SK-N-SH treated with all-trans-retinoic acid at 6 μM for 48 hours (cell line): Measurements from ENCODE around the gene ITGAV.

Experiments
- CSDC2 ChIP-seq: fragments of 250-450 bp; sonication (Bioruptor Pico); IDR thresholded peaks from 2 replicates; pipeline ENCODE4 v1.5.0; 2020; ENCODE audit warnings: mild to moderate bottlenecking, moderate library complexity
- ESRRG ChIP-seq: fragments of 250-450 bp; sonication (Bioruptor Pico); IDR thresholded peaks from 2 replicates; pipeline ENCODE4 v1.6.1; 2021; ENCODE audit warnings: mild to moderate bottlenecking
- ISL1 ChIP-seq: fragments of 250-450 bp; sonication (Bioruptor Pico); IDR thresholded peaks from 2 replicates; pipeline ENCODE4 v2.1.2; 2022; ENCODE audit warnings: mild to moderate bottlenecking, moderate library complexity
- PPARA ChIP-seq: fragments of 250-450 bp; sonication (Bioruptor Pico); IDR thresholded peaks from 2 replicates; pipeline ENCODE4 v1.5.0; 2020; ENCODE audit warnings: mild to moderate bottlenecking, borderline replicate concordance
- RARB ChIP-seq: fragments of 250-450 bp; sonication (Bioruptor Pico); IDR thresholded peaks from 2 replicates; pipeline ENCODE4 v1.8.0; 2021; ENCODE audit warnings: mild to moderate bottlenecking, moderate library complexity
- SNAI2 ChIP-seq: fragments of 250-450 bp; sonication (Bioruptor Pico); IDR thresholded peaks from 2 replicates; pipeline ENCODE4 v1.5.0; 2020; ENCODE audit warnings: mild to moderate bottlenecking, moderate library complexity
- TOX ChIP-seq: fragments of 250-450 bp; sonication (Bioruptor Pico); IDR thresholded peaks from 2 replicates; pipeline ENCODE4 v1.8.0; 2021; ENCODE audit warnings: mild to moderate bottlenecking, moderate library complexity, borderline replicate concordance
- ZC3H10 ChIP-seq: fragments of 250-450 bp; sonication (Bioruptor Pico); IDR thresholded peaks from 2 replicates; pipeline ENCODE4 v1.5.1; 2021; ENCODE audit warnings: mild to moderate bottlenecking, moderate library complexity
- ZFP3 ChIP-seq: fragments of 250-450 bp; sonication (Bioruptor Pico); IDR thresholded peaks from 2 replicates; pipeline ENCODE4 v1.5.0; 2020; ENCODE audit warnings: mild to moderate bottlenecking, moderate library complexity
- ZFP30 ChIP-seq: fragments of 450-650 bp; formaldehyde crosslinking; IDR thresholded peaks from 2 replicates; pipeline ENCODE4 v1.5.0; 2022; ENCODE audit warnings: mild to moderate bottlenecking, moderate library complexity
- ZNF565 ChIP-seq: fragments of 450-650 bp; formaldehyde crosslinking; conservative IDR thresholded peaks from 2 replicates; pipeline ENCODE4 v1.5.0; 2020; ENCODE audit warnings: low read depth, mild to moderate bottlenecking, moderate library complexity
- TF ChIP-seq, protein P1 (sequence below): fragments of 250-450 bp; sonication (Bioruptor Pico); IDR thresholded peaks from 2 replicates; pipeline ENCODE4 v1.5.0; 2020; ENCODE audit warnings: mild to moderate bottlenecking, moderate library complexity
- TF ChIP-seq, protein P2 (sequence below): fragments of 250-450 bp; sonication (Bioruptor Pico); IDR thresholded peaks from 2 replicates; pipeline ENCODE4 v1.8.0; 2020; ENCODE audit warnings: mild to moderate bottlenecking, moderate library complexity, borderline replicate concordance
- TF ChIP-seq, protein P3 (sequence below): fragments of 250-450 bp; sonication (Bioruptor Pico); IDR thresholded peaks from 2 replicates; pipeline ENCODE4 v1.5.1; 2020; ENCODE audit warnings: low read depth, mild to moderate bottlenecking, moderate library complexity

DNA sequence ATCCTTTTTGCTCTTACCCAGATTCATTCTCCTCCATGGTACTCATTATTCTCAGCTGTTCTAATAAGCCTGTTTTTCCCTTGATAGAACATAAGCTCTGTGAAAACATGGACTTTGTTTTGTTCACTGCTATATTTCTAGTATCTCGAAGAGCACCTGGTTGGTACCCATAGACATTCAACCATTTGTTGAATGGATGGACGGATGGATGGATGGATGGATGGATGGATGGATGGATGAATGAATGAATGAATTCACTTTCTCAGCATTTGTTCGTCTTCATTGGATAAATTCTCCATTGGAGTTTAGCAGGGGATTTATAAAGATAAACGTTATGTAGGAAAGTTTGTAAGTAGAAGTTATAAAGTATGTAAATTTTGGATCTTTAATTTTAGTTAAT lies 106.9 kb downstream of the ITGAV start:
- no peak for TF ChIP-seq ISL1 (CRISPR knock-in tag)
- no peak for TF ChIP-seq ZFP30 (CRISPR knock-in tag)
- no peak for TF ChIP-seq ZNF565 (CRISPR knock-in tag)
- TF ChIP-seq ZFP3, result no peak
- TF ChIP-seq, protein P1, sequence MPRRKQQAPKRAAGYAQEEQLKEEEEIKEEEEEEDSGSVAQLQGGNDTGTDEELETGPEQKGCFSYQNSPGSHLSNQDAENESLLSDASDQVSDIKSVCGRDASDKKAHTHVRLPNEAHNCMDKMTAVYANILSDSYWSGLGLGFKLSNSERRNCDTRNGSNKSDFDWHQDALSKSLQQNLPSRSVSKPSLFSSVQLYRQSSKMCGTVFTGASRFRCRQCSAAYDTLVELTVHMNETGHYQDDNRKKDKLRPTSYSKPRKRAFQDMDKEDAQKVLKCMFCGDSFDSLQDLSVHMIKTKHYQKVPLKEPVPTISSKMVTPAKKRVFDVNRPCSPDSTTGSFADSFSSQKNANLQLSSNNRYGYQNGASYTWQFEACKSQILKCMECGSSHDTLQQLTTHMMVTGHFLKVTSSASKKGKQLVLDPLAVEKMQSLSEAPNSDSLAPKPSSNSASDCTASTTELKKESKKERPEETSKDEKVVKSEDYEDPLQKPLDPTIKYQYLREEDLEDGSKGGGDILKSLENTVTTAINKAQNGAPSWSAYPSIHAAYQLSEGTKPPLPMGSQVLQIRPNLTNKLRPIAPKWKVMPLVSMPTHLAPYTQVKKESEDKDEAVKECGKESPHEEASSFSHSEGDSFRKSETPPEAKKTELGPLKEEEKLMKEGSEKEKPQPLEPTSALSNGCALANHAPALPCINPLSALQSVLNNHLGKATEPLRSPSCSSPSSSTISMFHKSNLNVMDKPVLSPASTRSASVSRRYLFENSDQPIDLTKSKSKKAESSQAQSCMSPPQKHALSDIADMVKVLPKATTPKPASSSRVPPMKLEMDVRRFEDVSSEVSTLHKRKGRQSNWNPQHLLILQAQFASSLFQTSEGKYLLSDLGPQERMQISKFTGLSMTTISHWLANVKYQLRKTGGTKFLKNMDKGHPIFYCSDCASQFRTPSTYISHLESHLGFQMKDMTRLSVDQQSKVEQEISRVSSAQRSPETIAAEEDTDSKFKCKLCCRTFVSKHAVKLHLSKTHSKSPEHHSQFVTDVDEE (CRISPR knock-in tag), result no peak
- no peak for TF ChIP-seq RARB (CRISPR knock-in tag)
- TF ChIP-seq CSDC2 (CRISPR knock-in tag), result no peak
- TF ChIP-seq PPARA (CRISPR knock-in tag), result no peak
- no peak for TF ChIP-seq ESRRG (CRISPR knock-in tag)
- TF ChIP-seq, protein P2, sequence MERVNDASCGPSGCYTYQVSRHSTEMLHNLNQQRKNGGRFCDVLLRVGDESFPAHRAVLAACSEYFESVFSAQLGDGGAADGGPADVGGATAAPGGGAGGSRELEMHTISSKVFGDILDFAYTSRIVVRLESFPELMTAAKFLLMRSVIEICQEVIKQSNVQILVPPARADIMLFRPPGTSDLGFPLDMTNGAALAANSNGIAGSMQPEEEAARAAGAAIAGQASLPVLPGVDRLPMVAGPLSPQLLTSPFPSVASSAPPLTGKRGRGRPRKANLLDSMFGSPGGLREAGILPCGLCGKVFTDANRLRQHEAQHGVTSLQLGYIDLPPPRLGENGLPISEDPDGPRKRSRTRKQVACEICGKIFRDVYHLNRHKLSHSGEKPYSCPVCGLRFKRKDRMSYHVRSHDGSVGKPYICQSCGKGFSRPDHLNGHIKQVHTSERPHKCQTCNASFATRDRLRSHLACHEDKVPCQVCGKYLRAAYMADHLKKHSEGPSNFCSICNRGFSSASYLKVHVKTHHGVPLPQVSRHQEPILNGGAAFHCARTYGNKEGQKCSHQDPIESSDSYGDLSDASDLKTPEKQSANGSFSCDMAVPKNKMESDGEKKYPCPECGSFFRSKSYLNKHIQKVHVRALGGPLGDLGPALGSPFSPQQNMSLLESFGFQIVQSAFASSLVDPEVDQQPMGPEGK (CRISPR knock-in tag), result no peak
- no peak for TF ChIP-seq ZC3H10
- TF ChIP-seq, protein P3, sequence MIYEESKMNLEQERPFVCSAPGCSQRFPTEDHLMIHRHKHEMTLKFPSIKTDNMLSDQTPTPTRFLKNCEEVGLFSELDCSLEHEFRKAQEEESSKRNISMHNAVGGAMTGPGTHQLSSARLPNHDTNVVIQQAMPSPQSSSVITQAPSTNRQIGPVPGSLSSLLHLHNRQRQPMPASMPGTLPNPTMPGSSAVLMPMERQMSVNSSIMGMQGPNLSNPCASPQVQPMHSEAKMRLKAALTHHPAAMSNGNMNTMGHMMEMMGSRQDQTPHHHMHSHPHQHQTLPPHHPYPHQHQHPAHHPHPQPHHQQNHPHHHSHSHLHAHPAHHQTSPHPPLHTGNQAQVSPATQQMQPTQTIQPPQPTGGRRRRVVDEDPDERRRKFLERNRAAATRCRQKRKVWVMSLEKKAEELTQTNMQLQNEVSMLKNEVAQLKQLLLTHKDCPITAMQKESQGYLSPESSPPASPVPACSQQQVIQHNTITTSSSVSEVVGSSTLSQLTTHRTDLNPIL (CRISPR knock-in tag), result no peak
- no peak for TF ChIP-seq SNAI2 (CRISPR knock-in tag)
- TF ChIP-seq TOX (CRISPR knock-in tag), result no peak
